Non-pigmented ciliary epithelial cell (primary cell): ENCODE data around the gene GABRP.
"Not testable (repeated sequence)": the region's sequence is repeated elsewhere in the genome, so short reads cannot be mapped to it uniquely, and the experiment has no call there.

ENCODE experiments used
- DNase-seq: peaks from one replicate; pipeline ENCODE4 v3.0.0-alpha.2; 2010; ENCODE audit warnings: low read depth

The GABRP gene

DNA sequence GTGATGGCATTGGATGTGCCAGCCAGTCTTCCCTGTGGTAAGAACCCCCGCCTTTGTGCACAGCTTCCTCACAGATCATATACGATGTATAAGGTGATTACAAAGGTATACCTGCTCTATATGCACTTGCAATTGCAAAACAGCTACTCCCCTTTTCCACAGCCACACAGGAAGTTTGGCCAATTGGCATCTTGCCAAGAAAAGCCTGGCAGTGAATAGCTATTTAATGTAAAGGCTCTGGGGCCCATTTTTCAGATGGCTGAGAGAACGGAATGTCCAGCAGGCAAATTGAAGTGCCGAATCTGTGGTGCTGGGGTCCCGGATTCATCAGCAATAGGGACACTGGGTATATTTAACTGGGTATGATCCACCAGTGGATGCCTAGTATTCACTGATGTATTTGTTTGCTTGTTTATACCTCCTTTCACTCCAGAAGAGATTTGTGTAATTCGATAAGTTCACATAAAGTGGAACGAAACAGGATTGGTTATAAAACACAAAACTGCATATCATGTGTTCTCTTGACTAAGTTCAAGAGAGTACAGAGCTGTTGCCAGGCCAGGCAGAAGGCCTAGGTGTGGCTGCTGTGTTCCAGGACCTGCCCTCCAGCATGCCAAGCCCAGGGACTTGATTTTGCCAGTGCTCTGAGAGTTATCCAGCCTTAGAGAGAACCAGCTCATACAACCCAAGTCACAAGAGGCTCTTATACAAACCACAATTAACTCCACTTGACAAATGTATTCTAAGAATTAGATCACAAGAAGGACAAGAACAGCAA is 27.7 kb upstream of the GABRP start:
- no peak for DNase-seq

- no peak for DNase-seq
Observed at GRCh38 chr5:170756691-170757090, 26.8 kb upstream of the GABRP start.

DNA sequence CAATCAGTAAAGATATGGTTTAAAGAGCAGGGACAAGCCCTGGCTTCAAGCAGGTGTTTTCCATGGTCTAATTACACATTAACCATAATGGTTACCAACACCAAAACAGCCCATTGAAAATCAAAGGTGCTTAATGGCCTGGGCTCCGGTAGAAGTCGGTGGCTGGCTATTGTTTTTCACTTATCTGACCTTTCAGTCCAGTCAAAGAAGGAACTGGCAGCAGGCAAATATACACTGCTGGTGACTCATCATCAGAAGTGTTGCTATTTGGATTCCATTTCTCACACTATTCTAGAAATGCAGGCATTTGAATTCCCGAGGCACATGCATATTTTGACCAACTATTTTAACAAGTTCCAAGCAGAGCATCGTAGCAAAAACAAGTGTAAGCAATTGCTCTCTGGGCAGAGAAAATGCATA is 26.3 kb upstream of the GABRP start:
- DNase-seq, result no peak

GRCh38 chr5:170757669-170758068 is 25.9 kb upstream of the GABRP start:
- DNase-seq, result no peak

DNA sequence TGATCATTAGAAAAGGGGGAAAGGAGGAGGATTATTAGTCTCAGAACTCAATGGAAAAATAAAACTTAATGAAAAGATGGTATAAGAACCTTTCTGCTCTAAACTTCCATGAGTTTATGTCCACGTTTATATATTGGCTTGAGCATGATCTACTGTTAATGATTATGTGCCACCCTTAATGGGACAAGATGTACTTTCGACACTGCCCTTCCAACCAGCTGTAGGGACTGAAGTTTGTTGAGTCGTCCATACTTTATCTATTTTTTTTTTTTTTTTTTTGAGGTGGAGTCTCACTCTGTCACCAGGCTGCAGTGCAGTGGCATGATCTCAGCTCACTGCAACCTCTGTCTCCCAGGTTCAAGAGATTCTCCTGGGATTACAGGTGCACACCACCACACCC is 25.0 kb upstream of the GABRP start:
- DNase-seq, result no peak

- no peak for DNase-seq
Observed at GRCh38 chr5:170760113-170760512, 23.4 kb upstream of the GABRP start.

DNA sequence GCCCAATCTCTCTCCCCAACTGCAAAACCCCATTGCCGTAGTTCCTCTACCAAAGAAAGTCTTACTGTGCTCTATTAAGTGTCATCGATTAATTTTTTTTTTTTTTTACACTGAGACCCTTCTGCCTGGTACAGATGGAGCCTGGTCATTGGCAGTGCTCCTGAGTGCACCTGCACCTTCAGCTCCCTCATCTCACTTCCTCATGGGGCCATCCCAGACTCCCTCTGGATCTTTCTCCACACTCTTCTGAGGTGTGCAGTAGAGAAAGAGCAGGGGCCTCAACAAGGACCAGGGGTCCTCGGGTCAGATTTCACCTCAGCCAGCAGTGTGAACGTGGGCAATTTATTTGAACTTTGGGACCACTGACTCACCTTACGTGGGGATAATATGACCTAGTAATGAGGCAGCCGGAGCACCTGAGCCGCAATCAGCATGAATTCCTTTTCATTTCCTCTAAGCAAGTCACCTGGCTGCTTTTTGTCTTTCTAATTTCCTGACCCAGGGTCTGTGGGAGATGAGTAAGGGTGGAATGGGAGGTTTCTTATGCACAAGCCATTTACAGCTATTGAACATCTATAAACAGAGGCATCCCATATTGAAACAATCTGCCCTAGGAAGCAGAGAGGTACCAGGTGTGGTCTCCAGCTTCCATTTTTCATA is 22.3 kb upstream of the GABRP start:
- no peak for DNase-seq

DNA sequence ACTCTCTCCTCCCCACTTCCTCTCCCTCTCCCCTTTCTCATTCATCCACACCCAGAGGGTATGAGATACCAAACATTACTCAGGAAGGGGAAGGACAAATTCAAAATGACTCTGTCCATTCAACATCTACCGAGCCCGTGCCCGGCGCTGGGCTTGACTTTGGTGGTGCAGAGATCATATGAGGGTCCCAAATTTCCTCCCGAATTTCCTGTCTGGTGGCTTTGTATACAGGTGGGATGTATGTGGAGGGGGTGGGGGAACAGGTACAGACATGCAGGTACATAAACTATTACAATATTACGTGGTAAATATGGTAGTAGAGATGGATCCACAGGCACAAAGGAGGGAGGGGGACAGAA is 21.8 kb upstream of the GABRP start:
- DNase-seq, result no peak

- DNase-seq, result not testable (repeated sequence)
Observed at GRCh38 chr5:170762298-170762697, 21.2 kb upstream of the GABRP start.

DNA sequence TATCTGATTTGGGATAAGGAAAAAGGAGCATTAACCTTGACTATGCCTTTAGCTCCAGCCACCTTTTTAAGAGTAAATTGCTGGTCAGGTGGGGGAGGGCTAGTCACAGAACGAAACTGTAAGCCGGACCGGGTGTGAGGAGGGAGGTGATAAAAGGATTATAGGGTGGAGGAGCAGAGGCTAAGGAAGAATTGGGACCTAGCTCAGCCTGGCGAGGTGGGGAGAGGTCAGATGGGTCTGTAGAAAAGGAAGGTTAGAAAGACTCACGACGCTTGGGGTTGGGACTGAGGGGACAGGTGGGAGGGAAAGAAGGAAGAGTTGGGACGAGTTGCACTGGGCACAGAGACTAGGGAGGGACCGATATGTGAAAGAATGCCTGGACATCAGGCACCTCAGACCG is 17.7 kb upstream of the GABRP start:
- not testable (repeated sequence) for DNase-seq

GRCh38 chr5:170769246-170769645 is 14.3 kb upstream of the GABRP start:
- DNase-seq, result no peak

DNA sequence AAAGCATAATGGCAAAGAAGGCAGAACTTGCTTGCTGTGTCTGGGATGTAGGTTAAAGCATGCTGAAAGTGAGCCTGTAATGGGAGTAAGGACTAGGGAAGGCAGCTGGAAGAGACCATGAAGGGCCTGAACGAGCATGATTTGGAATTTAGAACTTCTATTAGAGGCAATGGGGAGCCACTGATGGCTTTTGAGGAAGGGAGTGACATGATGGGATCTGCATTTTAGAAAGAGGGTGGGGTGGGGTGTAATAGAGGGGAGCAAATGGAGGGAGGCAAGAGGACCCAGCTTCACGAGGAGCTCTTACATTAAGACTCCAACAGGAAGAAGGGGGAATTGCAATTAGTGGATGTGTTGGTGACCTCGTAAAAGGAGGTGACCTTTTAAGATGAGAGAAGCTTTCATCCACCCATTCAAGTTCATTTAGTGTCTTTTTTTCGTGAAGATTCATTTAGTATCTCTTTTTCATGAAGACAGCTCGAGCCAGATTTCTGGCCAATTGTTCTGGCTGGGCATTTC is 13.6 kb upstream of the GABRP start:
- DNase-seq, result no peak

GRCh38 chr5:170771496-170771895 is 12.0 kb upstream of the GABRP start:
- no peak for DNase-seq

DNA sequence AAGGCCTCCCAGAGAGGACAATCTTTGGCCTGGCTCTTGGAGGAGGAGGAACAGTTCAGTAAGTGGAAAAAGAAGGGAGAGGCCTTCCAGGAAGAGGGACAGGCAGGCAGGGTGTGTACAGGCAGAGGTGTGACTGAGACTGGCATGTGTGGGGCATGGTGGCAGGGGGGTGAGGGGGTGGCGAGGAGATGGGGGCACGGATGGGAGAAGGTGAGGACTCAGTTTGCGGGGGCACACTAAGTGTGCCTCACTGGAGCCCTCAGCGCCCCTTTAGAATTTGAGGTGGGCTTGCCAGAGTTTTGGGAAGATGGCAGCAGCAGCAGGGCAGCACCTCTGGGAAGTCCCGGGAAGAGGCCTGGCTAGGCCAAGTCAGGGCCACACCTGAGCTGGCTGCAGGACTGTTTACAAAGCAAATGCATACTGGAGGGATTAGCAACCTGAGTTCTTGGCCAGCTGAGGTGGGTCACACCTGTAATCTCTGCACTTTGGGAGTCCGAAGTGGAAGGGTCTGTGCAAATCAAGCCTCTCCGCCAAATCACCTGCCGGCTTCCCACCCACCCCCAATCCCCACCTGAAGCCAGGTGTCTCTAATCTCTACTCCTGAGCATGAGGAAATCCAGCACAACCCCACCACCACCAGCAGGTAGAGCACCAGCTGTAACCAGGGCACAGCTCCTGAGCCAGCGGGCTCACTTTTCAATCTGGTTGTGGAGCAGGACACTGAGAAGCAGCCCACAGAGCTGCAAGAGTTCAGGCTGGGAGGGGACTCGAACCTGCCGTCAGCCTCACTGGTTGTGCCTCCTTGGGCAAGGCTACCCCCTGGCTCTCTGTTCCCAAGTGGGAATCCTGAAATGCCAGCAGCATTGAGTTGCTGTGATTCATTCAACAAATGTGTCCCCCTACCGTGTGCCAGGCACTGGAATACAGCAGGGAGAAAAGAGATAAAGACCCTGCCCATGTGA is 10.2 kb upstream of the GABRP start:
- no peak for DNase-seq

GRCh38 chr5:170774831-170775230 is 8.7 kb upstream of the GABRP start:
- DNase-seq, result no peak

DNA sequence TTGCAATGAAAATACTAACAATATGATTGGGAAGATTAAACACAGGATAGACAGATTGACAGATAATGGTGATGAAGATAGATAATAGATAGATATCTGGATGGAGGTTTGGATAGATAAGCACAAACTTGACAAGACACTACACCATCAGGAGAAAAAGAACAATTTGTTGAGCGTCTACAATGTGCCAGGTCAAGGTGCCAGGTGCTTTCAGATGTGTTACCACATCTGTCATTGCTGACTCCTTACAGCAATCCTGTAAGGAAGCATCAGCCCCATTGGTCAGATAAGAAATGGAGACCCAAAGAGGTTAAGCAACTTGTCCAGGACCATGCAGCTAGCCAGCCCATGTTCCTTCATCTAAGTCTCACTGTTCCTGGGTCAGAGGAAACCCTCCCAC is 1.6 kb upstream of the GABRP start:
- DNase-seq, result no peak

- no peak for DNase-seq
Observed at GRCh38 chr5:170782438-170782837, 1.1 kb upstream of the GABRP start.

DNA sequence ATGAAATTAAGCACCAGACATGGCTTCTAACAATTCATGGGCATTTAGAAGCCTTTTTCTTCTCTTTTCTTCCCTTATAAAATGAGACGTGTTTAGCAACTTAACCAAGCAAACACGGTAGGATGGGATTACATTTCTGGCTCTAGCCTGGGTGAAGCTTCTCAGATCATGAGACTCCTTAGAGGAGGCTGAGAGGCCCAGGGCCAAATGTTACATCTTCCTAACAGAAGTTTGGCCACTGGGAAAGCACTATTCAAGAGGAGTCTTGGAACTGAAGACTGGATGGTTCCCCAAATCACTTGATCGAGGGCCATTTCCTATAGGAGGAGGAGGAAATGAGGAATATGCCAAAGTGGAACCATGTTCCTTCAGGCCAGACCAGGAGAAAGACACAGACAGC is 1.9 kb downstream of the GABRP start:
- no peak for DNase-seq

- DNase-seq, result no peak
Observed at GRCh38 chr5:170787216-170787615, 3.7 kb downstream of the GABRP start.

DNA sequence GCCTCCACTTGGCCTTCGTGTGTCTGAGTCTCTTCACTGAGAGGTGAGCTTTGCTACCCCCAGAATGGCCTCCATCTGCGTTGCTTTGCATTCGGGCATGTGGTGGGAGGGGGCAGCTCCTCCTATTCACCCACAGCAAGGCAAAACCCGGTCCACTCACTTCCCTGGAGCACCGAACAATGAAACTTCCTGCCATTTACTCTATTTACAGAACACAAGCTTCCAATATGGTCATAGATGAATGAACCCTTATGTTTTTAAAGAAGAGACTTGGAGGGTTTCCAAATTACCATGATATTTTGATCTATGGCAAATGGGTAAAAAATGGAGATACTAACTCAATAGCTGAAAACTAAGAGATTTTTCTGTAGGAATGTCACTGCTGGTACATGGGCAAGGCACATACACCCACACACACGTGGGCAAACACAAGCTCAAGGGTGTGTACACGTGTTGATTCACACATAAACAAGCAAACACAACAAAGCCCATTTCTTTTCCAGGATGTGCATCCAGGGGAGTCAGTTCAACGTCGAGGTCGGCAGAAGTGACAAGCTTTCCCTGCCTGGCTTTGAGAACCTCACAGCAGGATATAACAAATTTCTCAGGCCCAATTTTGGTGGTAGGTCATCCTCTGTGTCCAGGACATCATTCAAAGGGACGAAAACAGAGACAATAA is 5.2 kb downstream of the GABRP start:
- DNase-seq, result no peak

- DNase-seq, result peak; percentile 26
Observed at GRCh38 chr5:170791325-170791954, 7.9 kb downstream of the GABRP start.
